SU-DHL-6 (cell line): ENCODE results near the gene BICDL2.

Experiments used
- CTCF ChIP-seq: fragments of 200-600 bp; sonication (generic); IDR thresholded peaks from one replicate; pipeline ENCODE4 v1.5.1; 2017; ENCODE audit warnings: antibody characterized with exemption, mild to moderate bottlenecking, low read length, moderate library complexity; ENCODE audit not compliant: insufficient read depth, poor library complexity, severe bottlenecking
- EZH2phosphoT487 ChIP-seq: fragments of 200-600 bp; sonication (generic), shearing (Covaris generic); conservative IDR thresholded peaks from 2 replicates; pipeline ENCODE4 v1.6.1; 2018; ENCODE audit warnings: mild to moderate bottlenecking, antibody characterized with exemption, low read length, moderate library complexity, mixed read lengths

GRCh38 chr16:3051009-3051408 is 14.3 kb upstream of the BICDL2 start:
- TF ChIP-seq CTCF (no peak), EZH2phosphoT487 (no peak)
